Panc1 (cell line): ENCODE data around the gene NUDT13. TPM values are rescaled to one million over a fixed set of nuclear protein-coding genes. Genes with fewer than 3 reads are reported as not detected.

Source experiments
- ATAC-seq: fragments of 200-7000 bp; cut with Tn5 transposase; 2 replicates; pipeline ENCODE4 v1.9.1; 2020; ENCODE audit warnings: mild to moderate bottlenecking, moderate library complexity
- BruUV-seq: library from RNA; stranded (reverse); fragments of 400-500 nt; replicated peaks from 2 replicates; lab custom pipeline; 2021; lab: Mats Ljungman, UMichigan
- CTCF ChIA-PET: fragments of 300-600 bp; sonication (Branson Sonifier 250); formaldehyde crosslinking; loops from one replicate; lab custom pipeline; 2022; ENCODE audit warnings: antibody characterized with exemption; lab: Charles Lee
- POLR2A ChIA-PET: fragments of 300-600 bp; sonication (Branson Sonifier 250); formaldehyde crosslinking; loops from one replicate; lab custom pipeline; 2022; ENCODE audit warnings: antibody characterized with exemption; lab: Charles Lee
- DNase-seq: peaks from one replicate; pipeline ENCODE4 v3.0.0-alpha.2; 2010; ENCODE audit warnings: low read depth, low spot score
- H3K27ac ChIP-seq: 2 replicates; pipeline ENCODE4 v1.5.1; 2011; ENCODE audit warnings: mild to moderate bottlenecking, low read length, inconsistent platforms
- H3K27me3 ChIP-seq: fragments of 200-500 bp; sonication (Bioruptor generic); 2 replicates; pipeline ENCODE4 v1.6.0; 2014; ENCODE audit warnings: low read length, inconsistent platforms; ENCODE audit not compliant: control insufficient read depth, insufficient read depth
- H3K36me3 ChIP-seq: fragments of 200-500 bp; sonication (Bioruptor generic); 2 replicates; pipeline ENCODE4 v1.5.1; 2014; ENCODE audit warnings: inconsistent platforms, mild to moderate bottlenecking, low read length, moderate library complexity; ENCODE audit not compliant: control insufficient read depth, insufficient read depth
- H3K4me1 ChIP-seq: 2 replicates; pipeline ENCODE4 v1.5.1; 2011; ENCODE audit warnings: inconsistent platforms, mild to moderate bottlenecking, low read length, moderate library complexity; ENCODE audit not compliant: control insufficient read depth, insufficient read depth
- H3K4me3 ChIP-seq, 2 experiments: 2 replicates each; pipeline ENCODE4 v1.5.1; 2011 to 2012; ENCODE audit warnings: low read depth in 2 of 2, low read length in 2 of 2, mild to moderate bottlenecking in 2 of 2, inconsistent platforms in 1 of 2, moderate library complexity in 1 of 2
- H3K9me3 ChIP-seq: fragments of 200-500 bp; sonication (Bioruptor generic); 2 replicates; pipeline ENCODE4 v1.5.1; 2014; ENCODE audit warnings: low read depth, mild to moderate bottlenecking, inconsistent platforms, low read length, moderate library complexity; ENCODE audit not compliant: control insufficient read depth, insufficient read depth
- CTCF ChIP-seq: fragments of 450-650 bp; IDR thresholded peaks from 2 replicates; pipeline ENCODE4 v1.5.1; 2017; ENCODE audit warnings: mild to moderate bottlenecking
- POLR2AphosphoS5 ChIP-seq: IDR thresholded peaks from 2 replicates; pipeline ENCODE4 v1.6.1; 2012; ENCODE audit warnings: mild to moderate bottlenecking, low read depth, low read length, moderate library complexity
- REST ChIP-seq, 2 experiments: IDR thresholded peaks; 2 replicates each; pipeline ENCODE4 v1.6.1; 2011 to 2012; ENCODE audit warnings: low read depth in 2 of 2, control low read depth in 1 of 2, low read length in 1 of 2, mild to moderate bottlenecking in 1 of 2, moderate library complexity in 1 of 2; ENCODE audit not compliant: insufficient read depth in 1 of 2
- SIN3A ChIP-seq: IDR thresholded peaks from 2 replicates; pipeline ENCODE4 v1.6.1; 2012; ENCODE audit warnings: low read depth, mild to moderate bottlenecking, low read length, moderate library complexity, borderline replicate concordance; ENCODE audit not compliant: insufficient read depth
- TCF7L2 ChIP-seq: IDR thresholded peaks from 2 replicates; pipeline ENCODE4 v1.6.1; 2011; ENCODE audit warnings: mild to moderate bottlenecking, low read depth, low read length, inconsistent platforms
- in situ Hi-C: cut with HindIII; loops from 2 replicates; pipeline ENCODE4 v1.10.0; 2016; ENCODE audit warnings: low sequenced_read_pairs, low pct_unique_long_range_greater_than_20kb
- intact Hi-C: fragments of 100-400 bp; cut with micrococcal nuclease; formaldehyde crosslinking; loops from one replicate; pipeline ENCODE4 v1.10.0; 2022; ENCODE audit not compliant: unreplicated experiment
- total RNA-seq: library from RNA; stranded (reverse); gene quantifications from one replicate; pipeline ENCODE4 v1.2.1, GENCODE V29; 2021; ENCODE audit not compliant: unreplicated experiment

Gene NUDT13
- total RNA-seq, 1 experiment from 2014 or later: 6.1 TPM

- no peak for TF ChIP-seq TCF7L2
- DNase-seq (no peak), ATAC-seq (no peak)
- CTCF ChIA-PET: no interaction called here
- Histone ChIP-seq H3K27me3 (no peaks in the 10 kb centered on the region), H3K9me3 (no peaks in the 10 kb centered on the region), H3K27ac (no peak overlapping the region), H3K36me3 (peaks cover 52% of the 10 kb centered on the region), H3K4me1 (peaks cover 10% of the 10 kb centered on the region), H3K4me3 (no peak overlapping the region)
- intact Hi-C loops (no loop called here), in situ Hi-C loops (no loop called here)
- BruUV-seq: no TSS peak
- POLR2A ChIA-PET: no interaction called here
Observed at GRCh38 chr10:73131913-73132686, 21.8 kb downstream of the NUDT13 start.

- POLR2A ChIA-PET: no interaction called here
- BruUV-seq: no TSS peak
Observed at GRCh38 chr10:73134727-73135126, 24.5 kb downstream of the NUDT13 start.

GRCh38 chr10:73136627-73137026, 26.4 kb downstream of the NUDT13 start:
- BruUV-seq: no TSS peak
- ChIA-PET POLR2A (interaction anchor here (0.6 kb wide), 1 partner anchor 53 kb away, joined by 3 read pairs; no protein-coding TSS in a partner anchor), CTCF (no interaction called here)
- Histone ChIP-seq H3K4me1 (peaks cover 7% of the 10 kb centered on the region), H3K9me3 (no peaks in the 10 kb centered on the region), H3K36me3 (peaks cover 63% of the 10 kb centered on the region), H3K4me3 (no peak overlapping the region), H3K27me3 (no peaks in the 10 kb centered on the region), H3K27ac (no peak overlapping the region)
- no peak for TF ChIP-seq POLR2AphosphoS5
- no peak for TF ChIP-seq REST (IDR thresholded peaks at IDR 0.05; ENCODE audit: insufficient read depth in 1 of 2, low read depth in 2 of 2, low read length in 1 of 2)
- TF ChIP-seq CTCF: no peak
- TF ChIP-seq SIN3A: no peak
- TF ChIP-seq TCF7L2: no peak
- intact Hi-C loops (no loop called here), in situ Hi-C loops (no loop called here)
- no peak for DNase-seq
- ATAC-seq: no peak

More at GRCh38 chr10:73134727-73135126, 24.5 kb downstream of the NUDT13 start:
- in situ Hi-C loops (no loop called here), intact Hi-C loops (no loop called here)
- ATAC-seq (no peak), DNase-seq (no peak)
- Histone ChIP-seq H3K4me1 (peaks cover 10% of the 10 kb centered on the region), H3K36me3 (peaks cover 67% of the 10 kb centered on the region), H3K9me3 (no peaks in the 10 kb centered on the region), H3K27me3 (no peaks in the 10 kb centered on the region), H3K27ac (no peak overlapping the region), H3K4me3 (no peak overlapping the region)
- TF ChIP-seq REST (IDR thresholded peaks at IDR 0.05; ENCODE audit: insufficient read depth in 1 of 2, low read depth in 2 of 2, low read length in 1 of 2) (no peak), SIN3A (no peak)
- CTCF ChIA-PET: no interaction called here
